GM18873 (cell line): ENCODE data around the gene TCF12.
"Not testable (repeated sequence)": the region's sequence is repeated elsewhere in the genome, so short reads cannot be mapped to it uniquely, and the experiment has no call there.

ENCODE experiments used
- ATAC-seq: cut with Tn5 transposase; IDR thresholded peaks from one replicate; pipeline ENCODE4 v1.9.1; 2021; ENCODE audit warnings: mild to moderate bottlenecking, moderate library complexity, moderate number of reproducible peaks; ENCODE audit not compliant: unreplicated experiment, low FRiP score

TCF12 gene

DNA sequence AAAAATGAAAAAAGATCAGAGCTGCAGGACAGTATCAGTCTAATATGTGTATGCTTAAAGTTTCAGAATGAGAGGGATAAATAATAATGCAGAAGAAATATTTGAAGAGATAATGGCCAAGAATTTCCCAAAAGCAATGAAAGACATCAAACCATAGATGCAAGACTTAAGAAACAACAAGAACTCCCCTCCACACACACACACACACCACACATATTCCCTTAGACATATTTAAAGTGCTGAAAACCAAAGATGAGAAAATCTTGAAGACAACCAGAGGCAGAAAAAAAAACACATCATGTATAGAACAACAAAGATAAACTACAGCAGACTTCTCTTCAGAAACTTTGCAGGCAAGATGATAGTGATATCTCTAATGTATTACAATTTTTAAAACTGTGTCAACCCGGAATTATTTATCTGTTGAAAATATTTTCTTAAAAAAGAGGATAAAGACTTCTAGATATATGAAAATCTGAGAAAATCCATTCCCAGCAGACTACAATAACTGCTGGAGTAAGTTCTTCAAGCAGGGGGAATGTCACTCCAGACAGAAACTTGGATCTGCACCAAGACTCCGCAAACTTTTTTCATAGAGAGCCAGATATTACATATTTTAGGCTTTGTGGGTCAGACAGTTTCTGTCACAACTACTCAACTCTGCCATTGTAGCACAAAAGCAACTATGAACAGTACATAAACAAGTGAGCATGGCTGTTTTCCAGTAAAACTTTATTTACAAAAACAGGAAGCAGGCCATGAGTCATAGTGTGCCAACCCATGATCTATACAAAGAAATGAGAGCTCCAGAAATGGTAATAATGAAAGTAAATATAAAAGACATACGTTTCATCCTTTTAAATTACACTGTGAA, 234.5 kb downstream of the TCF12 start:
- no peak for ATAC-seq

DNA sequence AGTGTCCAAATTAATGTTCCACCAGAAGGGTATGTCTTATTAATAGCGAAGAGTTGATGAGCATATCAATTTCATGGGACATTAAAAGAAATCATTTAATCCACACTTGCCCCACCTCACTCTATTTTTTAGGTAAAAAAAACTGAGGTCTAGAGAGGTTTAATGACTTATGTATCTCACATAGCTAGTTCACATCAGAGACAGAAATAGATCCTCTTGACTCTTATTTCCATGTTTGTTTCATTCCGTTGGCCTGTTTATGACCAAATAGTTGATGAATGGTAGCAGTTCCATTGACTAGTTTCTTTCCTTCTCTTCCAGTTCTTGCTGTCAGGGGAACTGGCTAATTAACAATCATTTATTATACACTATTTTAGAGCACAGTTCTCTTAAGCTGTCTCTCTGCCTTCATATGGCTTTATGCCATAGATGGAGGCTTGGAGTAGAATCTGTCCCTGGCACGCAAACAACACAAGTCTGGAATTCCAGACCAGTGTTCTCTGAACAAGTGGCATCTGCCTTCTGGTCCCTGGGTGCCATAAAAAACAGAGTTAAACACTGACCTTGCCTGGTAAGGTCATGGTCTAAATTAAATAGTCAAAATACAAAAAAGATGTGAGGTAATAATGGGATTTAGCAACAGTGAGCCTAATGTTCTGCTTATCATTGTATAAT, 237.9 kb downstream of the TCF12 start:
- ATAC-seq = no peak

DNA sequence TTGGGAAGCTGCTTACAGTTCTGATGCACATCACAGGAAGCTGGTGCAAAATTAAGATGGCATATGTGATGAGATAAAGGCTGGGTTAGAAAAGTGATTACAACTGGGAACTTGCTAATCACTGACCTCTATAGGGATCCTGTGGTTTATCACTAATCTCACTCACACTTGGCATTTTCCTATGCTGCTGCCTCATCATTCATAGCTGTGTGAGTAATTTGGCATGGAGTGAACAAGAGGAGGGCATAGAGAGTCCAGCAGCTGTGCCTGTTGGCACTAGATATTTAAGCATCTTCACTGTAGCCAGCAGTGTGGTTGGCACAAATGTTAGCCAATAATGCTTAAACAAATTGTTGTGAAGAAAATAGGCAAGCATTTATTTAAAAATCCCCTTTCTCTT, 240.1 kb downstream of the TCF12 start:
- ATAC-seq = no peak

- no peak for ATAC-seq
These were observed 240.7 kb downstream of the TCF12 start for GRCh38 chr15:57158997-57159668.

DNA sequence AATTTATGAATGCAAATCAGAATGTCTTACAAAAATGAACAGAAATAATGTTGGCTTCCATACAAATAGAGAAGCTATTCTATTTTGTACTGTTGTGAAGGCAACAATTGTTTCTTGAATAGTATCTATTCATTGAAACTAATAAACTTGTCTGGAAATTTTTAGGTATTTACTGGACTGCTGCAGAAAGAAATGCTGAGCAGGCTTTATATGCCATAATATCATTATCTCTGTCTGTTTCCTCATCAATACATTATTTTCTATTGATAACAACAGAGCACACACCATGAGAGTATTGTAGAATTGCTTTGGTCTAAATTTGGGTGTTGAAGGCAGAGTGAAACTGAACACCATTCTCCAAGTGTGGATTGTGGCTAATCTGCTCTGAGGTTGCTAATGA, 241.3 kb downstream of the TCF12 start:
- ATAC-seq = no peak

- no peak for ATAC-seq
These were observed 242.5 kb downstream of the TCF12 start for GRCh38 chr15:57160823-57161560.

DNA sequence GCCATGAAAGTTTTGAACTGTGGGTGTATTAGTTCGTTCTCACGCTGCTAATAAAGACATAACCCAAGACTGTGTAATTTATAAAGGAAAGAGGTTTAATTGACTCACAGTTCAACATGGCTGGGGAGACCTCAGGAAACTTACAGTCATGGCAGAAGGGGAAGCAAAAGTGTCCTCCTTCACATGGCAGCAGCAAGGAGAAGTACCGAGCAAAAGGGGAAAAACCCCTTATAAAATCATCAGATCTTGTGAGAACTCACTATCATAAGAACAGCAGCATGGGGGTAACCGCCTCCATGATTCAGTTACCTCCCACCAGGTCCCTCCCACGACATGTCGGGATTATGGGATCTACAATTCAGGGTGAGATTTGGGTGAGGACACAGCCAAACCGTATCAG, 245.8 kb downstream of the TCF12 start:
- not testable (repeated sequence) for ATAC-seq

DNA sequence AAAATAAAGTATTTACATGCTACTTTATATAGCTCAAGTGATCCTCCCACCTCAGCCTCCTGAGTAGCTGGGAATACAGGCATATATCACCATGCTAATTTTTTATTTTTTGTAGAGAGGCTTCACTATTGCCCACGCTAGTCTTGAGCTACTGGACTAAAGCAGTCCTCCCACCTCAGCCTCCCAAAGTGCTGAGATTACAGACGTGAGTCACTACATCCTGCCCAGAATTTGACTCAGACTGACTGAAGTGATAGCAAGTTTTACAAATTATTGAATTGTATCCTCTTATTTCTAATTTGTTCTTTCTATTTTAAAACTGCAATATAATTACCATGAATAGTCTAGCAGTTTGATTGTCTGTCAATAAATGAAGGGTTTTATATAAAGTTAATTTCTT, 247.5 kb downstream of the TCF12 start:
- ATAC-seq = no peak

DNA sequence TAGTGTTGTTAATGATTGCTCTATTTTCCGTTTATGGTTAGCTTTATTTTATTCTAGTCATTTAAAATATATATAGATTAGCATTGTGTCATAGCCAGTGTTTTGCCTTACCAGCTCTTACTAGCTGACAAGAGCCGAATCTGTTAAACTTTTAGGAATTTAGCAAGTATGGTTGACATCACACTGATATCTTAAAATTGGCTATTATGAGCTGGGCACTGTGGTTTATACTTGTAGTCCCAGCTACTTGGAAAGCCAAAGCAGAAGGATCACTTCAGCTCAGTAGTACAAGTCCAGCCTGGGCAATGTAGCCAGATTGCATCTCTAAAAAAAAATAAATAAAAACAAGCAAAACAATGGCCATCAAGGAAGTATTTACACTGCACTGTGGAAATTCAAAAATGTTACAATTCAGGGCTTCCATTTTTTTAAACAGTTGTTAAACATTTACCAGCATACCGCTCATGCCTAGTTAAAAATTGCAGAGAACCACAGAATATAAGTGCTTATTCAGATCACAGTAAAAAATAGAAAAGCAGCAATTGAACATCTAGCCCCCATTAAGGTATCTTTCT, 249.5 kb downstream of the TCF12 start:
- no peak for ATAC-seq

GRCh38 chr15:57169643-57170042, 251.2 kb downstream of the TCF12 start:
- no peak for ATAC-seq

DNA sequence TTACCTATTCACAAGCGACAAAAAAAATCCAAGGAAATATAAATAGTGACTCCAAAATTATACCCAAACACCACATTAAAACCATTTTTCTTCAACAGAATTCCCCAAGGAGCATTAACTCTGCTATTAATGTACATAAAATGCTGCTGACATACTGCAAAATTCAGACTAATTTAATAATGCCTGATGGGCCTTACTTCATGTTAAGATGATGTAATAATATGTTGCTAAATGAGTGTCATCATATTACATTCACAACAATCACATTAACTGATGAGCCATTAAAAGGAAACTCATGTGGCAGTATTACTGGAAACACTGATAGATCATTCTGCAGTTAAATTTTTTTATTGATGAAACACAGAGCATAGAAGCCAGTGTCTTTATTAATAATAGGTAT, 253.0 kb downstream of the TCF12 start:
- no peak for ATAC-seq

DNA sequence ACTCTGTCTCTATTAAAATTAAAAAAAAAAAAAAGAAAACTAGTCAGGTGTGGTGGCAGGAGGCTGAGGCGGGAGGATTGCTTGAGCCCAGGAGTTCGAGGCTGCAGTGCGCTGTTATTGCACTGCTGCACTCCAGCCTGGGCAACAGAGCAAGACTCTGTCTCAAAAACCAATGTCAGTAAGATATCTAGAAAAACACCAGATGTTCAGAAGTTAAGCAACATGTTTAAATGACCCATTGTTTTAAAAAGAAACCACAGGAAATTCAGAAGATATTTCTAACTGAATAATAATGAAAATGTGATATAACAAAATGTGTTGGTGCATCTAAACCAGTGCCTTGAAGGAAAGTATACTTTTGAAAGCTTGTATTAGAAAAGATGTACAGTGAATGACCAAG, 254.5 kb downstream of the TCF12 start:
- ATAC-seq = no peak

GRCh38 chr15:57183041-57183440, 264.6 kb downstream of the TCF12 start:
- ATAC-seq = no peak

DNA sequence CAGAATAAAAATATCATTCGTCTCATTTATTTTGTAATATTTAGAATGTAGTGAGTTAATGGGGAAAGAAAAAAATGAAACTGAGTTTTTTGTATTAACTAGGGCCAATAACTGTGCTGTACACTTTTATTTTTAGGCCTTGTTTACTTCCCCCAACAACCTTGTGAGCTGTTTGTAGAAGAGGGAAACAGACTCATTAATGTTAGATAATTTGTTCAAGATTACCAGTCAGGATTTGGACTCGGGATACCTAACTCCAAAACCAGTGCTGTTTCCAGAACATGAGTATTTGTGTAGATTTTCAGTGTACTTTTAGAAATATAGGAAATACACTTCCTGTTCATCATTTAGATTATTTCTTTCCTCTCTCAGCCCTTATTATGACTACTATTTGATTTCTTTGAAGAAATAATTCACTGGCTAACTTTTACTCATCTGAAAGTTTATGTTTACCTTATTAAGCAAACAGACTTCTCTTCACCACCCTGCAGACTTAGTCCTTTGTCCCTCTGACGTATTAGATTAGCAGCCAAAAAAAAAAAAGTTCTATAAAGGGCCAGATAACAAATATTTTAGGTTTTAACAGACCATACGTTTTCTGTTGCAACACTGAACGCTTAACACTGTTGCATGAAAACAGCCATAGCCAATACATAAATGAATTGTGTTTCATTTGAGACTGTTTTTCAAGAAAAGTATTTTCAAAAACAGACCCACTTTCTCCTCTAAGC, 265.3 kb downstream of the TCF12 start:
- ATAC-seq = no peak

GRCh38 chr15:57184502-57184901, 266.1 kb downstream of the TCF12 start:
- ATAC-seq = no peak

- ATAC-seq = no peak
These were observed 267.1 kb downstream of the TCF12 start for GRCh38 chr15:57185507-57186074.

DNA sequence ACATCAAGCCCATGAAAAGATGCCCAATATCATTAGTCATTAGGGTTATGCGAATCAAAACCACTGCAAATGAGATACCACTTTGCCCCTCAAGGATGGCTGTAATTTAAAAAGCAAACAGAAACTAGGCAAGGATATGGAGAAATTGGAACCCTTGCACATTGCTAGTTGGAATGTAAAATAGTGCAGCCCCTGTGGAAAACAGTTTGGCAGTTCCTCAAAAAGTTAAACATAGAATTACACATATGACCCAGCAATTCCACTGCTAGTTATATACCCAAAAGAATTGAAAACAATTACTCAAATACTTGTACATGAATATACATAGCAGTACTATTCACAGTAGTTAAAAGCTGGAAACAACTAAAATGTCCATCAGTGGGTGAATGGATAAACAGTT, 271.0 kb downstream of the TCF12 start:
- ATAC-seq = no peak

GRCh38 chr15:57190208-57190607, 271.8 kb downstream of the TCF12 start:
- no peak for ATAC-seq

DNA sequence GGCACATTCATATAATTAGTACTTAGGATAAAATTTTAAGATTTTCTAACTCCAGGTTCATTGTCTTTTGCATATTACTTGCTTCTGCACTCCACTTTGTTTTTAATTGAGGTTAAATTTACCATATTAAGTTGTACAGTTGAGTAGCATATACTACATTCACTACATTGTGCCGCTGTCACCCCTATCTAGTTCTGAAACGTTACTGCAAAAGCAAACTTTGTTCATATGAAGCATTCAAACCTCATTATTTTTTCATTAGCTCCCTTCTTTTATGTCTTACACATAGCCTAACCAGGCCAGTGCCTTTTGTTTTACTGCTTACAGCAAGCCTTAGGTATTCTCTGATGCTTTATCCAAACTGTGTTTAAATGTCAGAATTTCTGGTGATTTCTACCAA, 274.7 kb downstream of the TCF12 start:
- no peak for ATAC-seq
